ENCODE results near the gene CACNA1C.

Gene CACNA1C

GRCh38 chr12:2550561-2551411, 498.0 kb downstream of the CACNA1C start:
- TF ChIP-seq ZFX (IDR thresholded peaks at IDR 0.05) = no peak
- TF ChIP-seq, protein P1, sequence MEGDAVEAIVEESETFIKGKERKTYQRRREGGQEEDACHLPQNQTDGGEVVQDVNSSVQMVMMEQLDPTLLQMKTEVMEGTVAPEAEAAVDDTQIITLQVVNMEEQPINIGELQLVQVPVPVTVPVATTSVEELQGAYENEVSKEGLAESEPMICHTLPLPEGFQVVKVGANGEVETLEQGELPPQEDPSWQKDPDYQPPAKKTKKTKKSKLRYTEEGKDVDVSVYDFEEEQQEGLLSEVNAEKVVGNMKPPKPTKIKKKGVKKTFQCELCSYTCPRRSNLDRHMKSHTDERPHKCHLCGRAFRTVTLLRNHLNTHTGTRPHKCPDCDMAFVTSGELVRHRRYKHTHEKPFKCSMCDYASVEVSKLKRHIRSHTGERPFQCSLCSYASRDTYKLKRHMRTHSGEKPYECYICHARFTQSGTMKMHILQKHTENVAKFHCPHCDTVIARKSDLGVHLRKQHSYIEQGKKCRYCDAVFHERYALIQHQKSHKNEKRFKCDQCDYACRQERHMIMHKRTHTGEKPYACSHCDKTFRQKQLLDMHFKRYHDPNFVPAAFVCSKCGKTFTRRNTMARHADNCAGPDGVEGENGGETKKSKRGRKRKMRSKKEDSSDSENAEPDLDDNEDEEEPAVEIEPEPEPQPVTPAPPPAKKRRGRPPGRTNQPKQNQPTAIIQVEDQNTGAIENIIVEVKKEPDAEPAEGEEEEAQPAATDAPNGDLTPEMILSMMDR (conservative IDR thresholded peaks at IDR 0.05) = no peak
- no peak overlapping the region for H3K27ac ChIP-seq

GRCh38 chr12:2551412-2551900, 498.7 kb downstream of the CACNA1C start:
- no peak overlapping the region for H3K27ac ChIP-seq
- no peak for TF ChIP-seq ZFX (IDR thresholded peaks at IDR 0.05)
- TF ChIP-seq, protein P1 (conservative IDR thresholded peaks at IDR 0.05) = no peak

DNA sequence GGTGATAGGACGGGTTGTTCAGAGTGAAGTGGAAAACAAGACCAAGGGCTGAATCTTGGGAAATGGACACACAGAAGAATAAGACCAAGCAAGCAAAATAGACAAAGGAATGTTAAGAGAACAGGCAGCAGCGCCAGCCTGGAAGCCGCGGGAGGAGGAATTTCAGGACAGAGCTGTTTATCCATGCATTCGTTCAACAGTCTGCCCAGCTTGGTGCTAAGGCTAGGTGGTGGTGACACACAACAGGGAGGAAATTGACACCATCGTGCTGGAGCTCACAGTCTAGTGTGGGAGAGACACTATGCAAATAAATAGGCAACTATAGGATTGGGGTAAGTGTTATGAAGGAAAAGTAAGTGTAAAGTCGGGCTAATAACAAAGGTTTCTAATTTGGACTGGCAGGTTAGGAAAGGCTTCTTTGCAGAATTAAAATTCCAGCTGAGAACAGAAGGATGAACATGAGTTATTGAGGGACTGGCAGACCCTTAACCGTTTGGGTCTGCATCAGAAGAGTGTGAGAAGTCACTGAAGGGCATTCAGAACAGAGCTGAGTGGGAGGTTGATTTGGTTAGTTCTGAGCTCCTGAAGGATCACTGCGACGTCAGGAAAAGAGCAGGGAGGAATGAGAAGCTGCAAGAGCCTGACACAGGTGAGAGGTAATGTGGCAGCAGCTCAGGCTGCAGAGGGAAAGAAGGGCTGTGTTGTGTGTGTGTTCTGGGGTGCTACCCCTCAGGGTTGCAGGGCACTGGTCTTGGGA, 499.4 kb downstream of the CACNA1C start:
- TF ChIP-seq, protein P1 (conservative IDR thresholded peaks at IDR 0.05) = no peak
- no peak for TF ChIP-seq ZFX (IDR thresholded peaks at IDR 0.05)
- no peak overlapping the region for H3K27ac ChIP-seq

GRCh38 chr12:2553388-2554126, 500.8 kb downstream of the CACNA1C start:
- H3K27ac ChIP-seq = no peak overlapping the region
- TF ChIP-seq, protein P1 (conservative IDR thresholded peaks at IDR 0.05) = no peak

DNA sequence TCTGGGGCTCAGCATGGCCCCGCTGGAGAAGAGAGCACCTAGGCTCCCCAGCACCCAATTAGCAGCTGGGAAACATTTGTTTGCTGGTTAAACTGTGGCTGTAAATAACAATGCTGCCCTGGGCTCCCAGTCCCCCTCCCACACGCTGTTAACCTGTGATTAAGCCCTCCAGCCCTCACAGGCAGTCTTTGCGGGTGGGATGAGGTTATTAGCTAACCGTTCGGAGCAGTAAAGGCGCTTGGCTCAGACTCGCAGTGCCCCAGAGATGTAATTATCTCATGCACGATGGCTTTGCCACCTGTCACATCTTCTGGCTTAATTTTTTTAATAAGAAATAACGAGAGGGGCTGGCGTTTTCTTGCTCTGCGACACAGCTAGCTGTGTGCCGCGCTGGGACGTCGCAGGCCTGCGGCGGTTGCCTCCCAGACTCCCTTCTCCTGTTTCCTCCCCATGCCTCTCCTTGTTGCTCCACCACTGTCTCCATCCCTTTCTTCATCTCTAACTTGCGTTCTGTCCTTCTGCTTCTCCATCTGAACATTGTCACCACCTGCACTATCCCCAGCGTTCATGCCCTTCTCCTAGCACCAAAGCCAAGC, 502.8 kb downstream of the CACNA1C start:
- no peak overlapping the region for H3K27ac ChIP-seq

GRCh38 chr12:2557597-2557996, 504.8 kb downstream of the CACNA1C start:
- TF ChIP-seq ZFX (IDR thresholded peaks at IDR 0.05) = no peak
- TF ChIP-seq, protein P1 (conservative IDR thresholded peaks at IDR 0.05) = no peak
- H3K27ac ChIP-seq = no peak overlapping the region

More for the DNA sequence above, 502.8 kb downstream of the CACNA1C start:
- TF ChIP-seq, protein P1 (conservative IDR thresholded peaks at IDR 0.05) = no peak
- TF ChIP-seq ZFX (IDR thresholded peaks at IDR 0.05) = no peak

Data from C4-2B (cell line).